Calu3 (cell line): ENCODE results near the gene PRL. TPM values are rescaled to one million over a fixed set of nuclear protein-coding genes. Genes with fewer than 3 reads are reported as not detected.
A peak's percentile ranks its signal among the peaks of the same experiment; 100 is the strongest.

ENCODE experiments used
- BruUV-seq: library from RNA; stranded (reverse); fragments of 400-500 nt; replicated peaks from 2 replicates; lab custom pipeline; 2021; lab: Mats Ljungman, UMichigan
- CTCF ChIA-PET: fragments of 300-600 bp; sonication (Branson Sonifier 250); formaldehyde crosslinking; loops from one replicate; lab custom pipeline; 2022; ENCODE audit warnings: antibody characterized with exemption; lab: Charles Lee
- DNase-seq: peaks from one replicate; pipeline ENCODE4 v3.0.0; 2022
- H3K27ac Mint-ChIP-seq: one replicate; pipeline ENCODE4 v1.8.0; 2022; ENCODE audit warnings: mixed read lengths; ENCODE audit not compliant: unreplicated experiment
- H3K27me3 Mint-ChIP-seq: one replicate; pipeline ENCODE4 v1.8.0; 2022; ENCODE audit warnings: mixed read lengths; ENCODE audit not compliant: unreplicated experiment
- H3K36me3 Mint-ChIP-seq: one replicate; pipeline ENCODE4 v1.8.0; 2022; ENCODE audit warnings: mild to moderate bottlenecking, moderate library complexity, mixed read lengths; ENCODE audit not compliant: insufficient read depth, unreplicated experiment
- H3K4me1 Mint-ChIP-seq: one replicate; pipeline ENCODE4 v1.8.0; 2022; ENCODE audit warnings: mild to moderate bottlenecking, low read depth, mixed read lengths; ENCODE audit not compliant: unreplicated experiment
- H3K4me3 Mint-ChIP-seq: one replicate; pipeline ENCODE4 v1.8.0; 2022; ENCODE audit warnings: mild to moderate bottlenecking, low read depth, moderate library complexity, mixed read lengths; ENCODE audit not compliant: unreplicated experiment
- H3K9me3 Mint-ChIP-seq: one replicate; pipeline ENCODE4 v1.8.0; 2022; ENCODE audit warnings: low read depth, mixed read lengths; ENCODE audit not compliant: unreplicated experiment
- intact Hi-C: fragments of 100-400 bp; cut with micrococcal nuclease; formaldehyde crosslinking; loops from one replicate; pipeline ENCODE4 v1.10.0; 2022; ENCODE audit not compliant: unreplicated experiment
- total RNA-seq: library from RNA; stranded (reverse); gene quantifications from 2 replicates; pipeline ENCODE4 v1.2.3, GENCODE V29; 2022
- TF ChIP-seq, protein P1 (sequence below): fragments of 200-600 bp; IDR thresholded peaks from one replicate; pipeline ENCODE4 v1.8.0; 2022; ENCODE audit warnings: antibody characterized with exemption; ENCODE audit not compliant: unreplicated experiment

The PRL gene
- total RNA-seq, 1 experiment from 2014 or later = not detected

DNA sequence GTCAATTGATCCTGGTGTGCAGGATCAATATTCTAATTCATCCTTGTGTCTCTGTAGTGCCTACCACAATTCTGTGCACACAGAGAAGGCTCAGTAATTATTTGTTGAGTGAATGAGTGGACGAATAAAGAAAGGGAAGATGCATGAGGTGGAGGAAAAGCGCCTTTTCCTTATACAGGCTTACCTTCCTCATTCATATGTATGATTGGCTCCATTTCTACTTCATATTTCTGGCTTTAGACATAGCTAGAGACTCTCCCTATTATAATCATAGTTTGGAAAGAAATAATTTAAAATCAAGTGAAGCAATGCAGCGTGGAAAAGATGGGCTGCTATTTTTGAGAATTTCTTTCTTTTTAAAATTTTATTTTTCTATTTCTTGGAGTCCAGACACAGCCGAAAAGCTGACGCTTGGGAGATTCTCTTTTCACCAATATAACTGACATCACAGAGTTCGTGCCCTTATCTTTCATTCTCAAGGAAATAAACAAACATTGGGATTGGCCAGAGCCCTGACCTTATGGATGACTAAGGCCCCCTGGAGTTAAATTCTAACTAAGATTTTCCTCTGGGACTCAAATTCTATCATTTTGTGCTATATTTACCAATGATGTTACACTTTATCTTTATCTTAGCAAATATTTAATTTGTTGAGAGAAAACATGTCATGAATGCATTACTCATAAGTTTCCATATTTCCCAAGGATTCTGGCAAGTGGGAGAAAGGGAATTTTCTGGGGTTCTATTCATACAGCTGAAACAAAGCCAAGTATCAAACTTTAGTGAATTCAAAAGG, 48.1 kb downstream of the PRL start:
- Mint-ChIP-seq H3K36me3 (no peaks in the 10 kb centered on the region), H3K27me3 (no peaks in the 10 kb centered on the region), H3K4me1 (peaks cover 47% of the 10 kb centered on the region), H3K4me3 (no peak overlapping the region), H3K27ac (peak overlapping the region; percentile 55), H3K9me3 (peaks cover 5% of the 10 kb centered on the region)
- intact Hi-C loops = no loop called here
- BruUV-seq = no TSS peak
- CTCF ChIA-PET = interaction anchor here (0.5 to 1.1 kb wide), 3 partner anchors 101 to 327 kb away, joined by 3 read pairs; no protein-coding TSS in a partner anchor
- peak; percentile 41 for DNase-seq
- TF ChIP-seq, protein P1, sequence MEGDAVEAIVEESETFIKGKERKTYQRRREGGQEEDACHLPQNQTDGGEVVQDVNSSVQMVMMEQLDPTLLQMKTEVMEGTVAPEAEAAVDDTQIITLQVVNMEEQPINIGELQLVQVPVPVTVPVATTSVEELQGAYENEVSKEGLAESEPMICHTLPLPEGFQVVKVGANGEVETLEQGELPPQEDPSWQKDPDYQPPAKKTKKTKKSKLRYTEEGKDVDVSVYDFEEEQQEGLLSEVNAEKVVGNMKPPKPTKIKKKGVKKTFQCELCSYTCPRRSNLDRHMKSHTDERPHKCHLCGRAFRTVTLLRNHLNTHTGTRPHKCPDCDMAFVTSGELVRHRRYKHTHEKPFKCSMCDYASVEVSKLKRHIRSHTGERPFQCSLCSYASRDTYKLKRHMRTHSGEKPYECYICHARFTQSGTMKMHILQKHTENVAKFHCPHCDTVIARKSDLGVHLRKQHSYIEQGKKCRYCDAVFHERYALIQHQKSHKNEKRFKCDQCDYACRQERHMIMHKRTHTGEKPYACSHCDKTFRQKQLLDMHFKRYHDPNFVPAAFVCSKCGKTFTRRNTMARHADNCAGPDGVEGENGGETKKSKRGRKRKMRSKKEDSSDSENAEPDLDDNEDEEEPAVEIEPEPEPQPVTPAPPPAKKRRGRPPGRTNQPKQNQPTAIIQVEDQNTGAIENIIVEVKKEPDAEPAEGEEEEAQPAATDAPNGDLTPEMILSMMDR = no peak

DNA sequence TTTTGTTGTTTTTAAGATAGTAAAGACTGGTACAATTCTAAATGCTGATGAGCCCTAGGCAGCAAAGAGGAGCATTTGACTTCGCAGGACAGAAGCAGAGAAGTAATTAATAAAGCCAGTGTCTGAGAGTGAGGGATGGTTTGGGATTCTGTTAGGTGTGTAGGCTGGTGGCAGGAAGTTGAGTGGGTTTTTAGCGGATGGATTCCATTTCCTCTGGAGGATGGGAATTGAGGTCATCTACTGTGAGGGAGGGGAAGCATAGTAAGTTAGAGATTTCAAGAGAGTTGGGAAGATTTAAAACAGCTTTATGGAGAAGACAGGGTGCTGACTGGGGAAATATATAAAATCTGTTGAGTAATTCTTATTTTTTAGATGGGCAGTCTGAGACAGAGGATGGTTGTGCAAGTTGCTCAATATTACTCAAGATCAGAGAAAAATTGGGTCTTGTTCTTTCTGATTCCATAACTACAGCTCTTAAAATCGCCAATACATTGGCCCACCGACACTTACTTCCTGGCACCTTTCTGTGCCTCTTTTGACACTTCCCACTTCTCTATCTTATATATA, 48.8 kb downstream of the PRL start:
- Mint-ChIP-seq H3K36me3 (no peaks in the 10 kb centered on the region), H3K4me3 (no peak overlapping the region), H3K27me3 (no peaks in the 10 kb centered on the region), H3K4me1 (peaks cover 47% of the 10 kb centered on the region), H3K9me3 (peaks cover 5% of the 10 kb centered on the region), H3K27ac (no peak overlapping the region)
- no TSS peak for BruUV-seq
- intact Hi-C loops = no loop called here
- CTCF ChIA-PET = interaction anchor here (1.1 kb wide), 1 partner anchor 100 kb away, joined by 3 read pairs; no protein-coding TSS in a partner anchor
- TF ChIP-seq, protein P1 = no peak
- no peak for DNase-seq

DNA sequence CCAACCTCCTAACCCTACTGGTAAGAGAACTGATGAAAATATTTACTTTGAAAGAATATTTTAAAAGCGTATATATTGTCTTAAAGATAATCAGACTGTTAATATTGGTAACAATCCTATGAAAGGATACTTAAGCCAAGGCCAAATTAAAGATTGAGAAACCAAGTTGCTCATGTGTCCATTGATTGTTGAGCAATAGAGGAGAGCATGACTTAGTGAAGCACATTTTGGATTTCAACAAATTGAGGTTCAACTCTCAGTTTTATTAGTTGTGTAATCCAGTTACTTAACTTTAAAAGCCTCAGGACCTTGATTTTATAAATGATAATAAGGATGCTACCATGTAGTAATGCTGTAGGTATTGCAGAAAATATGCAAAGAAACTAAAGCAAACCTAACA, 56.8 kb downstream of the PRL start:
- BruUV-seq = no TSS peak
- Mint-ChIP-seq H3K36me3 (no peaks in the 10 kb centered on the region), H3K9me3 (peaks cover 18% of the 10 kb centered on the region), H3K27me3 (no peaks in the 10 kb centered on the region), H3K27ac (no peak overlapping the region), H3K4me1 (no peaks in the 10 kb centered on the region), H3K4me3 (no peak overlapping the region)
- DNase-seq = no peak
- TF ChIP-seq, protein P1 = no peak
- intact Hi-C loops = no loop called here
- CTCF ChIA-PET = no interaction called here

DNA sequence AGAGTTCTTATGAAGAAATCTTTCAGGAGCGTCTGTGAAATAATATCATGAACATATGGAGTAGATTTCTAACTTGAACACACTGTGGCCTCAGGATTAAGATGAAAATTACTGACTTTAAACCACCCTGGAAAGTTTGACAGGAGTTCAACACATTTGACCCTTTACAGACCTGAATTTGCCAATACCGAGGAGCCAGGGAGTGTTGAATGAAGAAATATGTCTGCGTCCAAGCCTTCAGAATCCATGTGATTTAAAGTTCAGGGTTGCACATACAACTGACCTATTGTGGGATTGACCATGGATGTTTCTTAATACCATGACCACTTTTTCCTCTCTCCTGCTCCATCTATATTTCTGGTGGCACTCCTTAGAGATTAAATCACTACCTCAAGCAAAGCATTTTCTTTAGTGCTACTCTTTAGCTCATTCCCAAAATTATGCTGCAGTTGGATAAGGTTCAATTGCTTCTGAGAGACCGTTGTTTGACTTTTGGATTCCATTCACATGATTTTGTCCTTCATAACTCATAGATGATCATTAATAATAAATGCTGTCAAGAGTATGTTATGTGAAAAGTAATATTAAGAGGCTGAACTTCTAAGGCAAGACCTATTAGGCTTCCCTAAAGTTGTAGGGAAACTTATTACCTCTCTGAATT, 57.4 kb downstream of the PRL start:
- no peaks in the 10 kb centered on the region for H3K27me3 Mint-ChIP-seq
- intact Hi-C loops = no loop called here
- CTCF ChIA-PET = interaction anchor here (0.6 kb wide), 1 partner anchor 21 kb away, joined by 4 read pairs; no protein-coding TSS in a partner anchor
- DNase-seq = no peak
- H3K36me3 Mint-ChIP-seq = no peaks in the 10 kb centered on the region
- TF ChIP-seq, protein P1 = no peak
- no peak overlapping the region for H3K4me3 Mint-ChIP-seq
- no peaks in the 10 kb centered on the region for H3K4me1 Mint-ChIP-seq
- H3K27ac Mint-ChIP-seq = no peak overlapping the region
- peaks cover 18% of the 10 kb centered on the region for H3K9me3 Mint-ChIP-seq
- BruUV-seq = no TSS peak
